GM18499 (cell line): ENCODE data around the gene OLFML2A.

ENCODE experiments used
- ATAC-seq: cut with Tn5 transposase; IDR thresholded peaks from one replicate; pipeline ENCODE4 v1.9.1; 2021; ENCODE audit warnings: moderate number of reproducible peaks; ENCODE audit not compliant: insufficient read depth, unreplicated experiment

Gene OLFML2A

GRCh38 chr9:124792257-124793014 is 15.5 kb downstream of the OLFML2A start:
- no peak for ATAC-seq

- no peak for ATAC-seq
These were observed 16.1 kb downstream of the OLFML2A start for GRCh38 chr9:124793015-124793541.

GRCh38 chr9:124794902-124795491 is 18.1 kb downstream of the OLFML2A start:
- no peak for ATAC-seq

- no peak for ATAC-seq
These were observed 19.0 kb downstream of the OLFML2A start for GRCh38 chr9:124795881-124796431.

GRCh38 chr9:124797343-124798103 is 20.6 kb downstream of the OLFML2A start:
- no peak for ATAC-seq

GRCh38 chr9:124799274-124800006 is 22.5 kb downstream of the OLFML2A start:
- ATAC-seq, result no peak

- no peak for ATAC-seq
These were observed 23.6 kb downstream of the OLFML2A start for GRCh38 chr9:124800306-124801259.

- ATAC-seq, result no peak
These were observed 24.4 kb downstream of the OLFML2A start for GRCh38 chr9:124801356-124801755.

- ATAC-seq, result no peak
These were observed 25.5 kb downstream of the OLFML2A start for GRCh38 chr9:124802426-124802825.

GRCh38 chr9:124803911-124804310 is 27.0 kb downstream of the OLFML2A start:
- no peak for ATAC-seq

GRCh38 chr9:124805186-124805585 is 28.3 kb downstream of the OLFML2A start:
- ATAC-seq, result no peak

- ATAC-seq, result no peak
These were observed 31.5 kb downstream of the OLFML2A start for GRCh38 chr9:124808246-124808956.

GRCh38 chr9:124809211-124809610 is 32.3 kb downstream of the OLFML2A start:
- ATAC-seq, result no peak

GRCh38 chr9:124809741-124810500 is 33.0 kb downstream of the OLFML2A start:
- ATAC-seq, result no peak

GRCh38 chr9:124810663-124811355 is 33.9 kb downstream of the OLFML2A start:
- ATAC-seq, result no peak

GRCh38 chr9:124812441-124812876 is 35.5 kb downstream of the OLFML2A start:
- ATAC-seq, result no peak

- no peak for ATAC-seq
These were observed 36.1 kb downstream of the OLFML2A start for GRCh38 chr9:124813041-124813440.
